K562 (cell line): ENCODE data around the gene CADM2. TPM values are rescaled to one million over a fixed set of nuclear protein-coding genes. Genes with fewer than 3 reads are reported as not detected.

Source experiments
- ARID4B ChIP-seq: sonication (generic); formaldehyde crosslinking; IDR thresholded peaks from 2 replicates; pipeline ENCODE4 v1.8.0; 2022; ENCODE audit warnings: mild to moderate bottlenecking, missing genetic modification reagents
- CXXC5 ChIP-seq: fragments of 250-450 bp; sonication (Bioruptor Pico); IDR thresholded peaks from 2 replicates; pipeline ENCODE4 v1.8.0; 2022; ENCODE audit warnings: inconsistent platforms, mild to moderate bottlenecking, moderate library complexity
- EGR1 ChIP-seq: fragments of 450-650 bp; conservative IDR thresholded peaks from 2 replicates; pipeline ENCODE4 v1.6.1; 2017; ENCODE audit warnings: mild to moderate bottlenecking
- ELF2 ChIP-seq: fragments of 250-450 bp; sonication (Bioruptor Pico); IDR thresholded peaks from 2 replicates; pipeline ENCODE4 v1.5.0; 2021; ENCODE audit warnings: mild to moderate bottlenecking
- GATAD2B ChIP-seq: fragments of 450-650 bp; IDR thresholded peaks from 2 replicates; pipeline ENCODE4 v1.6.1; 2017; ENCODE audit warnings: mild to moderate bottlenecking, borderline replicate concordance
- PHF8 ChIP-seq: fragments of 200-600 bp; sonication (generic); IDR thresholded peaks from 2 replicates; pipeline ENCODE4 v1.6.1; 2012; ENCODE audit warnings: mixed run types, mild to moderate bottlenecking, inconsistent platforms, low read length, moderate library complexity, borderline replicate concordance
- POLR2A ChIP-seq: fragments of 450-650 bp; conservative IDR thresholded peaks from 2 replicates; pipeline ENCODE4 v1.6.1; 2016
- RBFOX2 ChIP-seq: fragments of 200-400 bp; formaldehyde crosslinking; IDR thresholded peaks from 2 replicates; pipeline ENCODE4 v1.6.1; 2017; ENCODE audit warnings: low read depth, mild to moderate bottlenecking, low read length, moderate library complexity
- TAF1 ChIP-seq: IDR thresholded peaks from 2 replicates; pipeline ENCODE4 v1.6.1; 2011; ENCODE audit warnings: mild to moderate bottlenecking, low read length, moderate library complexity; ENCODE audit not compliant: insufficient read depth, control insufficient read depth, severe bottlenecking; ENCODE audit errors: extremely low read depth
- UBTF ChIP-seq, 2 experiments: IDR thresholded peaks; 2 replicates each; pipeline ENCODE4 v1.6.1; 2012; ENCODE audit warnings: improper control_type of control experiment in 2 of 2, low read depth in 2 of 2, low read length in 2 of 2, borderline replicate concordance in 1 of 2
- VEZF1 ChIP-seq: fragments of 200-800 bp; sonication (Bioruptor generic); IDR thresholded peaks from 2 replicates; pipeline ENCODE4 v1.6.1; 2017; ENCODE audit warnings: missing genetic modification characterization, missing compliant biosample characterization
- ZBTB8A ChIP-seq: fragments of 450-650 bp; IDR thresholded peaks from 2 replicates; pipeline ENCODE4 v1.6.1; 2018; ENCODE audit warnings: mild to moderate bottlenecking, moderate library complexity; ENCODE audit not compliant: partially characterized antibody
- ZFX ChIP-seq: sonication (generic); formaldehyde crosslinking; IDR thresholded peaks from 2 replicates; pipeline ENCODE4 v1.8.0; 2022; ENCODE audit warnings: mild to moderate bottlenecking, missing genetic modification reagents, moderate library complexity
- polyA plus RNA-seq, 8 experiments: library from polyadenylated mRNA; depleted of rRNA in 4 of 8; stranded (reverse) in 5 of 8; unstranded in 3 of 8; fragments of >200 nt; fragmentation: Nextera tagmentation in 2 of 8; fragmentation: Illumina TruSeq in 1 of 8; extraction: Ambion mirVana in 2 of 8; extraction: Trizol in 1 of 8; gene quantifications; 2 replicates each; pipeline versions ENCODE4 v1.2.1 to v1.2.3, GENCODE V29; 2011 to 2014; ENCODE audit warnings: inconsistent platforms in 1 of 8, missing spikeins in 1 of 8
- total RNA-seq, 7 experiments: library from RNA; depleted of rRNA in 6 of 7; stranded (reverse); fragments of >200 nt in 6 of 7; fragmentation: Illumina TruSeq in 2 of 7; extraction: Trizol in 2 of 7; gene quantifications; 2 replicates each; pipeline versions ENCODE4 v1.2.1 to v1.2.3, GENCODE V29; 2011 to 2021; ENCODE audit warnings: low replicate concordance in 1 of 7

The CADM2 gene
- total and polyA plus RNA-seq, 9 of the 15 experiments (the other 6 are each of a cell fraction or from before 2014, with no cell fraction given), result 0.11 to 3.2 (median 0.95) TPM

- TF ChIP-seq ZFX (CRISPR knock-in tag) (peak; percentile 33; the same call in 1 of the 2 replicates), CXXC5 (CRISPR knock-in tag) (peak; percentile 24; the same call in 1 of the 2 replicates), UBTF (IDR thresholded peaks at IDR 0.05; ENCODE audit: borderline replicate concordance in 1 of 2, low read depth in 2 of 2, low read length in 2 of 2) (peak; percentile 29 to 79; a peak in 2 of 4 replicates), EGR1 (0 out of 2 replicates have a peak, but pooled peaks have one; percentile 12), ARID4B (CRISPR knock-in tag) (peak; percentile 44; the same call in 1 of the 2 replicates), GATAD2B (0 out of 2 replicates have a peak, but pooled peaks have one; percentile 41), RBFOX2 (peak; percentile 77), PHF8 (peak; percentile 43; the same call in 1 of the 2 replicates), ZBTB8A (peak; percentile 60), VEZF1 (peak; percentile 17; the same call in 1 of the 2 replicates), ELF2 (peak; percentile 34; the same call in 1 of the 2 replicates), TAF1 (peak; percentile 13), POLR2A (peak; percentile 26; the same call in 1 of the 2 replicates)
- TF ChIP-seq, all 486 proteins: peak for 21; not testable (repeated sequence) for 465
Observed at GRCh38 chr3:85504785-85505511, 546.2 kb downstream of the CADM2 start (continued).
